ENCODE measurements around the gene RBM26. TPM values are rescaled to one million over a fixed set of nuclear protein-coding genes. Genes with fewer than 3 reads are reported as not detected.

Gene RBM26
- total and polyA plus RNA-seq, 2 of the 4 experiments (the other 2 are of a cell fraction) = 17.6 to 18.1 TPM

DNA sequence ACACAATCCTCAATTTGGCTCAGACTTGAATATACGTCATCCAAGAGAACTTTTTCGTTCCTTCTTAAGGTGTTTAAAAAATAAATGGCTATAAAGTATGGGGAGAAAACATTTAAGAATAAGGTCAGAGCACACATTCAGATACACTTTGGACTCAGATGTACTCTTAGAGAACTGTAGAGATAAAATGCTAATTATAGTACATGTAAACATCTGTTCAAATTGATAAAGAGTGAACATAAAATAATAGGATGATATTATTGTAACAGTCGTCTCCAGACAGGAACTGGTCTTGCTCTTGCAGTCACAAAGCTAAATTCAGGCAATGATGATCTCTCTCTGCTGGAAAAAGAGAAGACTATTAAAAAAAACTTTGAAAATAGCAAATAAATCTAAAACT is 91.4 kb downstream of the RBM26 start:
- H2BK120ac ChIP-seq (ENCODE audit: low read depth, low read length) = no peak overlapping the region
- POLR2A ChIA-PET (ENCODE audit: unreplicated experiment) = no interaction called here
- H2AK9ac ChIP-seq (replicated peaks; ENCODE audit: low read depth, low read length, poor library complexity) = no peak overlapping the region
- H2BK15ac ChIP-seq (ENCODE audit: low read depth, low read length) = no peak overlapping the region
- no peak overlapping the region for H3K4ac ChIP-seq (ENCODE audit: low read depth, low read length)
- H2AFZ ChIP-seq (replicated peaks; ENCODE audit: low read length, poor library complexity) = no peak overlapping the region
- H3K4me2 ChIP-seq (ENCODE audit: low read depth, low read length) = no peak overlapping the region
- no peak overlapping the region for H3K27ac ChIP-seq (ENCODE audit: insufficient read depth, low read length)
- H3K4me1 ChIP-seq (ENCODE audit: control insufficient read depth, insufficient read depth, low read length) = no peaks in the 10 kb centered on the region
- H3K27me3 ChIP-seq (ENCODE audit: control insufficient read depth, insufficient read depth, low read length) = no peaks in the 10 kb centered on the region
- H3K9me3 ChIP-seq (ENCODE audit: control insufficient read depth, insufficient read depth, low read length) = no peaks in the 10 kb centered on the region
- DNase-seq (no peak), ATAC-seq (ENCODE audit: low read depth) (no peak)
- H3K56ac ChIP-seq (ENCODE audit: extremely low read depth, insufficient read depth, low read length) = no peak overlapping the region
- no peak overlapping the region for H2BK5ac ChIP-seq (ENCODE audit: low read depth, low read length, poor library complexity, severe bottlenecking)
- no peak overlapping the region for H4K91ac ChIP-seq (ENCODE audit: insufficient read depth, low read depth, low read length)
- H3K36me3 ChIP-seq (ENCODE audit: control insufficient read depth, insufficient read depth, low read length) = no peaks in the 10 kb centered on the region
- no peak overlapping the region for H3K23ac ChIP-seq (ENCODE audit: low read depth, low read length)
- no peak overlapping the region for H3K18ac ChIP-seq (ENCODE audit: low read depth, low read length)
- H4K5ac ChIP-seq (ENCODE audit: low read depth, low read length) = no peak overlapping the region
- H4K20me1 ChIP-seq (ENCODE audit: insufficient read depth, low read length) = no peaks in the 10 kb centered on the region
- no peak for TF ChIP-seq CHD1 (IDR thresholded peaks at IDR 0.05; ENCODE audit: low read depth, low read length)
- TF ChIP-seq CEBPB (IDR thresholded peaks at IDR 0.05; ENCODE audit: low read depth, low read length) = no peak
- no peak for TF ChIP-seq FOS (IDR thresholded peaks at IDR 0.05; ENCODE audit: low read depth, low read length)
- TF ChIP-seq MXI1 (IDR thresholded peaks at IDR 0.05; ENCODE audit: borderline replicate concordance, low read depth, low read length) = no peak
- no peak for TF ChIP-seq POLR2A (IDR thresholded peaks at IDR 0.05; ENCODE audit: low read depth, low read length)
- no peak for TF ChIP-seq RFX5 (IDR thresholded peaks at IDR 0.05; ENCODE audit: low read depth, low read length)
- TF ChIP-seq BHLHE40 (IDR thresholded peaks at IDR 0.05; ENCODE audit: low read depth, low read length) = no peak
- no peak for TF ChIP-seq SMC3 (IDR thresholded peaks at IDR 0.05; ENCODE audit: low read depth, low read length)
- TF ChIP-seq, protein P1, sequence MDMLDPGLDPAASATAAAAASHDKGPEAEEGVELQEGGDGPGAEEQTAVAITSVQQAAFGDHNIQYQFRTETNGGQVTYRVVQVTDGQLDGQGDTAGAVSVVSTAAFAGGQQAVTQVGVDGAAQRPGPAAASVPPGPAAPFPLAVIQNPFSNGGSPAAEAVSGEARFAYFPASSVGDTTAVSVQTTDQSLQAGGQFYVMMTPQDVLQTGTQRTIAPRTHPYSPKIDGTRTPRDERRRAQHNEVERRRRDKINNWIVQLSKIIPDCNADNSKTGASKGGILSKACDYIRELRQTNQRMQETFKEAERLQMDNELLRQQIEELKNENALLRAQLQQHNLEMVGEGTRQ (IDR thresholded peaks at IDR 0.05; ENCODE audit: low read depth, low read length) = no peak
- no peak for TF ChIP-seq MAFK (IDR thresholded peaks at IDR 0.05; ENCODE audit: low read depth, low read length)
- TF ChIP-seq, protein P2, sequence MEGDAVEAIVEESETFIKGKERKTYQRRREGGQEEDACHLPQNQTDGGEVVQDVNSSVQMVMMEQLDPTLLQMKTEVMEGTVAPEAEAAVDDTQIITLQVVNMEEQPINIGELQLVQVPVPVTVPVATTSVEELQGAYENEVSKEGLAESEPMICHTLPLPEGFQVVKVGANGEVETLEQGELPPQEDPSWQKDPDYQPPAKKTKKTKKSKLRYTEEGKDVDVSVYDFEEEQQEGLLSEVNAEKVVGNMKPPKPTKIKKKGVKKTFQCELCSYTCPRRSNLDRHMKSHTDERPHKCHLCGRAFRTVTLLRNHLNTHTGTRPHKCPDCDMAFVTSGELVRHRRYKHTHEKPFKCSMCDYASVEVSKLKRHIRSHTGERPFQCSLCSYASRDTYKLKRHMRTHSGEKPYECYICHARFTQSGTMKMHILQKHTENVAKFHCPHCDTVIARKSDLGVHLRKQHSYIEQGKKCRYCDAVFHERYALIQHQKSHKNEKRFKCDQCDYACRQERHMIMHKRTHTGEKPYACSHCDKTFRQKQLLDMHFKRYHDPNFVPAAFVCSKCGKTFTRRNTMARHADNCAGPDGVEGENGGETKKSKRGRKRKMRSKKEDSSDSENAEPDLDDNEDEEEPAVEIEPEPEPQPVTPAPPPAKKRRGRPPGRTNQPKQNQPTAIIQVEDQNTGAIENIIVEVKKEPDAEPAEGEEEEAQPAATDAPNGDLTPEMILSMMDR (conservative IDR thresholded peaks at IDR 0.05; ENCODE audit: low read depth, low read length) = no peak
- CTCF ChIA-PET = no interaction called here
- intact Hi-C loops (cut with micrococcal nuclease) (no loop called here), in situ Hi-C loops (cut with MboI; ENCODE audit: low sequenced_read_pairs) (no loop called here), dilution Hi-C loops (cut with HindIII; ENCODE audit: low sequenced_read_pairs, unreplicated experiment) (no loop called here)
- no peak overlapping the region for H4K8ac ChIP-seq (ENCODE audit: low read depth in 2 of 2, low read length in 2 of 2)
- H2AK5ac ChIP-seq (ENCODE audit: low read depth, low read length) = no peak overlapping the region
- no peaks in the 10 kb centered on the region for H3K9me1 ChIP-seq (ENCODE audit: insufficient read depth, low read length)
- no CpG with 5 or more reads among the region's 3 CpGs for WGBS, 2 experiments (ENCODE audit: extremely low coverage in 2 of 2, insufficient read length in 1 of 2)
- BruUV-seq (replicated peaks) = no TSS peak
- no peak overlapping the region for H3K14ac ChIP-seq (replicated peaks; ENCODE audit: low read depth, low read length)
- no peak overlapping the region for H3K4me3 ChIP-seq (ENCODE audit: insufficient read depth, low read depth, low read length)
- H3K79me1 ChIP-seq (ENCODE audit: low read depth in 1 of 2, low read length in 2 of 2) = no peaks in the 10 kb centered on the region
- no peak overlapping the region for H3K9ac ChIP-seq (ENCODE audit: low read depth, low read length)
- no peak overlapping the region for H2BK20ac ChIP-seq (ENCODE audit: low read depth, low read length)

Data from IMR-90 (cell line).